Activated CD4-positive, alpha-beta T cell treated with anti-CD3 and anti-CD28 coated beads for 36 hours (primary cell): ENCODE data around the gene PPP6R1. TPM values are rescaled to one million over a fixed set of nuclear protein-coding genes. Genes with fewer than 3 reads are reported as not detected.
A peak's percentile ranks its signal among the peaks of the same experiment; 100 is the strongest.

Experiments
- ATAC-seq: fragments of 200-7000 bp; cut with Tn5 transposase; one replicate; pipeline ENCODE4 v1.10.0; 2021; ENCODE audit warnings: mild to moderate bottlenecking, moderate library complexity
- CTCF ChIA-PET: fragments of 350-600 bp; sonication (Branson Sonifier 250); formaldehyde crosslinking; loops from one replicate; lab custom pipeline; 2021; ENCODE audit warnings: antibody characterized with exemption; lab: Charles Lee
- POLR2A ChIA-PET: fragments of 350-600 bp; sonication (Branson Sonifier 250); formaldehyde crosslinking; loops from one replicate; lab custom pipeline; 2021; ENCODE audit warnings: antibody characterized with exemption, inconsistent platforms; lab: Charles Lee
- DNase-seq: peaks from one replicate; pipeline ENCODE4 v3.0.0-alpha.2; 2020
- H3K27ac Mint-ChIP-seq: one replicate; pipeline ENCODE4 v1.8.0; 2021; ENCODE audit warnings: mixed read lengths
- H3K27me3 Mint-ChIP-seq: one replicate; pipeline ENCODE4 v1.8.0; 2021; ENCODE audit warnings: mixed read lengths
- H3K36me3 Mint-ChIP-seq: one replicate; pipeline ENCODE4 v1.8.0; 2021; ENCODE audit warnings: low read depth, mixed read lengths
- H3K4me1 Mint-ChIP-seq: one replicate; pipeline ENCODE4 v1.8.0; 2021; ENCODE audit warnings: mixed read lengths
- H3K4me3 Mint-ChIP-seq: one replicate; pipeline ENCODE4 v1.8.0; 2021; ENCODE audit warnings: mild to moderate bottlenecking, moderate library complexity, mixed read lengths
- H3K9me3 Mint-ChIP-seq: one replicate; pipeline ENCODE4 v1.8.0; 2021; ENCODE audit warnings: low read depth, mixed read lengths
- intact Hi-C, 2 experiments: fragments of 100-400 bp; cut with DNase I in 1 of 2; cut with micrococcal nuclease in 1 of 2; formaldehyde crosslinking; loops; one replicate each; pipeline versions ENCODE4 v1.14.2 to v1.15.1; 2022 to 2024; cut with DNase I, micrococcal nuclease
- total RNA-seq, 2 experiments: library from RNA; stranded (reverse); gene quantifications; one replicate each; pipeline ENCODE4 v1.2.3, GENCODE V29; 2021

The PPP6R1 gene
- total RNA-seq, 2 experiments from 2014 or later = 177 to 201 TPM

DNA sequence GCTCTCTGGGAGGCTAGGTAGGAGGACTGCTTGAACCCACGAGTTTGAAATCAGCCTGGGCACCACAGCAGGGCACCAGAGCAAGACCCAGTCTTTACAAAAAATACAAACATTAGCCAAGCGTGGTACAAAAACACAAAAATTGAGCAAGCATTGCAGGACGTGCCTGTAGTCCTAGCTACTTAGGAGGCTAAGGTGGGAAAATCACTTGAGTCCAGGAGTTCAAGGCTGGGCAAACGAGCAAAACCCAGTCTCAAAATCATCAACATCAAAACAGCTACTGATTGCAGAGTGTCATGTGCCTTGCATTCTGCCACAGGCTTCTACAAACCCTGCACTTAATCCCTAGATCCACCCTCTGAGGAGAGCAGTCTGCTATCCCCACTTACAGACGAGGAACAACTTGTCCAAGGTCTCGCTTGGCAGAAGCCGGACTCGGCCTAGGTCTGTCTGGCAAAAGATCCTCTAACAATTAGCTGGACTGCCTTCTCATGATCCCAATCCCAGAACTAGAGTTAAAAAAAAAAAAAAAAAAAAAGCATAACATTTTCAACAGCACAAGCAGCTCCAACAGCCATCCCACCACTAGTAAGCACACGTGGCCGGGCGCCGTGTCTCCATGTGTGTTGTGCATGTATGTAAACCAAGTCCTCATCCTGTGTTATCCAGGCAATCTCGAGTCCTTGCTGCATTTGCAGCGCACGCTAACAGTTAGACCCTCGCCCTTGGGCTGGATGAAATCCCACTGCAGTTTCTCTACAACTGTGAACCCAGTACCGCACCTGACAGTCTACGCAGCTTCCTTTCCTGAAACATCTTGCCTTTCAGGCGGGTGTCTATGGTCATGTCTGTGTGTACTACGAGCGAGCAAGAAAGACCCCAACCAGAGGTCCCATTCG, 2.0 kb downstream of the PPP6R1 start:
- H3K4me1 Mint-ChIP-seq = peaks cover 41% of the 10 kb centered on the region
- H3K4me3 Mint-ChIP-seq = peak overlapping the region; percentile 95
- DNase-seq (peak; percentile 53), ATAC-seq (no peak)
- peak overlapping the region; percentile 98 for H3K27ac Mint-ChIP-seq
- peaks cover 48% of the 10 kb centered on the region for H3K36me3 Mint-ChIP-seq
- intact Hi-C loops = loop anchor here (5.0 to 10.0 kb wide), 4 partner anchors 385 to 1058 kb away; partner anchors contain the start of genes ZNF580 (in 2 of the 2), ZNF581 (in 2 of the 2), RPS9 (in 1 of the 2) and ZNF787 (in 1 of the 2)
- ChIA-PET CTCF (interaction anchor here (1.5 to 2.2 kb wide), 2 partner anchors 23 to 36 kb away, joined by 4 to 6 read pairs; partner anchors contain the start of gene HSPBP1), POLR2A (interaction anchor here (0.6 to 1.5 kb wide), 4 partner anchors 23 to 241 kb away, joined by 3 to 6 read pairs (median 3); partner anchors contain the start of gene KMT5C)
- no peaks in the 10 kb centered on the region for H3K27me3 Mint-ChIP-seq
- no peaks in the 10 kb centered on the region for H3K9me3 Mint-ChIP-seq

DNA sequence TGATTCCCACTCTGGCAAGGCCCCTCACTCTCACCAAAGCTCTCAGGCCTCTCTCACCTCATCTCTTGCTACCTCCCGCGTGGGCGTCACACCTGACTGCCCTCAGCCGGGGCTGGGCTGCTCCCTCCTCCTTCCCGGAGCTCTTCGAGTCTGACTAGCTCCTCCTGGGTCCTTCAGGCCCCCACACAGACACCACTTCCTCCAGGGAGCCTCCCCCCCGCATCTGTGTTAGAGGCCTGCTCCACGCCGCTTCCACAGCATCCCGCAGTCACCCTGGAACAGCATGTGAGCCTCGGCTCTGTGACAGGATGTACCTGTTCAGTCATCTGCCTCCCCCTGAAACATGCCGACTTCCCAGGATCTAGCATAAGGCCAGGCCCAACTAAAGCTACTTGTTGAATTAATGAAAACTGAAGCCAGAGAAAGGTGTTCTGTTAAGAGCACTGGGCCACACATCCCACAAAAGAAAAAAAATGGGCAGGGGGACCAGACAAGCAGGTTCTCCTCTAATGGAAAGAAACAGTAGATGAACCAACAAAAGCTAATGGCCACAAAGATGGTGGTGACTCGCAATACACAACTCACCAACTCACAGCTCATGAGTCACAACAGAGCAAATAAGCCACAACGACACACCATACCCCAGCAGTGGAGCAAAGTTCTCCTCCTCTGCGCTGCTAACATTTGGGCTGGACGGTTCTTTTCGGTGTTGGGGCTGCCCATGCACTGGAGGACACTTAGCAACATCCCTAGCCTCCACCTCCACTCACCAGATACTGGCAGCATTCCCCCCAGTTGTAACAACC, 3.0 kb downstream of the PPP6R1 start:
- ATAC-seq = peak; percentile 24
- Mint-ChIP-seq H3K4me1 (peaks cover 51% of the 10 kb centered on the region), H3K36me3 (peaks cover 57% of the 10 kb centered on the region), H3K4me3 (peak overlapping the region; percentile 95), H3K9me3 (no peaks in the 10 kb centered on the region), H3K27me3 (no peaks in the 10 kb centered on the region), H3K27ac (peak overlapping the region; percentile 98)
- POLR2A ChIA-PET = interaction anchor here (0.6 to 2.2 kb wide), 8 partner anchors 25 to 318 kb away, joined by 3 to 12 read pairs (median 3); partner anchors contain the start of genes HSPBP1 and TMEM238
- intact Hi-C loops = loop anchor here (2.0 to 10.0 kb wide), 5 partner anchors 129 to 1059 kb away; partner anchors contain the start of genes ZNF580 (in 2 of the 2), ZNF581 (in 2 of the 2), RPL28 (in 1 of the 2) and RPS9 (in 1 of the 2)
- DNase-seq = peak; percentile 85
- CTCF ChIA-PET = interaction anchor here (0.8 to 2.2 kb wide), 3 partner anchors 24 to 114 kb away, joined by 3 to 6 read pairs (median 4); partner anchors contain the start of gene HSPBP1

DNA sequence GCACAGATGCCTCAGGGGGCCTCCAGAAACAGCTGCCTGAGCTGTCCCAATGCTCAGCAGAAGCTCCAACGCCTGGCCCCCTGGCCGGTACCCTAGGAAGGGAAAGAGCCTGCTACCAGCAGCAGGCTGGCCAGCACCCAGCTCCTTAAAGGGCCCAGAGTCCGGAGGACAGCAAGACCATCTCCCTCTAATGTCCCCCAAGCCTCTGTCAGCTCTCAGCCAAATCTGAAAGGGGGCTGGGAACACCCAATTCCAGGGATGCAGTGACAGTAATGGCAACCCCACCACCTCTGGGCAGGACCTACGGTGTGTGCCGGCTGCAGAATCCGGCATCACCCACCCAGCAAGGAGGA, 4.2 kb downstream of the PPP6R1 start:
- no peaks in the 10 kb centered on the region for H3K9me3 Mint-ChIP-seq
- peaks cover 60% of the 10 kb centered on the region for H3K36me3 Mint-ChIP-seq
- intact Hi-C loops = loop anchor here (1.0 to 10.0 kb wide), 3 partner anchors 85 to 1060 kb away; partner anchors contain the start of genes KMT5C (in 1 of the 2), RPL28 (in 1 of the 2), TMEM238 (in 1 of the 2) and ZSCAN5A (in 1 of the 2)

DNA sequence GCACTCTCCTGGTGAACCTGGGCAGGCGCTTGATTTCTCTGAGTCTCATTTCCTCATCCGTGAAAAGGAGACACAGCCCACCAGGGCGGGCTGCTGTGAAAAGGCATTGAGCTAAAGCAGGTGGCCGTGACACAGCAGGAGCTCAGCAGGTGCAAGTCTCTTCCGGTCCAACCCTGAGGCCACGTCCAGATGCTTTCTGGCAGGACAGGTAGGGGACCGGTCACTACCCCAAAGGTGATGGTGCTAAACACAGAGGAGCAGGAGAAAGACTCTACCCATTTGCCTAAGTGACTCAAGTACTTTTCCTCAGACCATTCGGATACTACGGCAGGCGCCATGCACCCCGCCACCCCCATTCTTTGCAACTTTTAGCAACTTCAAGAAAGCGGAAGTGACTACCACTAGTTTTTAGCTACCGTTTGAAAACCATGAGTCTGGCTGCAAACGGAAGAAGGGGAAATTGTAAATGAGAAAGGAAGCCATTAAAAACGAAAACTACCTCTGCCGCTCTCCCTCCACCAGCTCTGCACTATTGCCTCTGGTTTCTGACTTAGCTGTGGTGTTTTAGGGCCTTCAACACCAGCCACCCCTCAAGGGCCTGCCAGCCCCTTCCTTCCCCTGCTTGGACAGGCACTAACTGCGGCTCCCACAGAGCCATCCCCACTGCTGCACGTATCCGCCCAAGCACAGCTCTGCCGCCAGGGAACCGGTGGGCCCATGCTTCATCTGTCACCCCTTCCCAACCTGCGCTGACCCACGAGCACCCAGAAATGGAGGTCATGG, 4.8 kb downstream of the PPP6R1 start:
- Mint-ChIP-seq H3K4me3 (peak overlapping the region; percentile 95), H3K36me3 (peaks cover 62% of the 10 kb centered on the region), H3K27me3 (no peaks in the 10 kb centered on the region), H3K9me3 (no peaks in the 10 kb centered on the region), H3K4me1 (peaks cover 50% of the 10 kb centered on the region), H3K27ac (peak overlapping the region; percentile 98)
- CTCF ChIA-PET = interaction anchor here (0.7 to 2.2 kb wide), 8 partner anchors 26 to 400 kb away, joined by 3 to 7 read pairs (median 4); partner anchors contain the start of genes HSPBP1 and KMT5C
- peak; percentile 19 for ATAC-seq
- POLR2A ChIA-PET = interaction anchor here (0.5 to 2.2 kb wide), 5 partner anchors 8 to 805 kb away, joined by 3 to 12 read pairs (median 5); partner anchors contain the start of genes HSPBP1, KMT5C and LENG8
- DNase-seq = peak; percentile 77
- intact Hi-C loops = loop anchor here (1.0 to 10.0 kb wide), 4 partner anchors 38 to 1061 kb away; partner anchors contain the start of genes KMT5C (in 1 of the 2), RPL28 (in 1 of the 2), TMEM238 (in 1 of the 2) and ZSCAN5A (in 1 of the 2)

More for the DNA sequence above, 4.2 kb downstream of the PPP6R1 start:
- Mint-ChIP-seq H3K4me3 (peak overlapping the region; percentile 95), H3K27me3 (no peaks in the 10 kb centered on the region), H3K4me1 (peaks cover 52% of the 10 kb centered on the region), H3K27ac (peak overlapping the region; percentile 98)
- DNase-seq (no peak), ATAC-seq (no peak)
- POLR2A ChIA-PET = interaction anchor here (0.5 to 2.2 kb wide), 4 partner anchors 26 to 152 kb away, joined by 3 to 12 read pairs (median 4); partner anchors contain the start of genes HSPBP1, KMT5C and TMEM238
- CTCF ChIA-PET = interaction anchor here (0.7 to 2.2 kb wide), 7 partner anchors 25 to 400 kb away, joined by 3 to 7 read pairs (median 4); partner anchors contain the start of gene HSPBP1

DNA sequence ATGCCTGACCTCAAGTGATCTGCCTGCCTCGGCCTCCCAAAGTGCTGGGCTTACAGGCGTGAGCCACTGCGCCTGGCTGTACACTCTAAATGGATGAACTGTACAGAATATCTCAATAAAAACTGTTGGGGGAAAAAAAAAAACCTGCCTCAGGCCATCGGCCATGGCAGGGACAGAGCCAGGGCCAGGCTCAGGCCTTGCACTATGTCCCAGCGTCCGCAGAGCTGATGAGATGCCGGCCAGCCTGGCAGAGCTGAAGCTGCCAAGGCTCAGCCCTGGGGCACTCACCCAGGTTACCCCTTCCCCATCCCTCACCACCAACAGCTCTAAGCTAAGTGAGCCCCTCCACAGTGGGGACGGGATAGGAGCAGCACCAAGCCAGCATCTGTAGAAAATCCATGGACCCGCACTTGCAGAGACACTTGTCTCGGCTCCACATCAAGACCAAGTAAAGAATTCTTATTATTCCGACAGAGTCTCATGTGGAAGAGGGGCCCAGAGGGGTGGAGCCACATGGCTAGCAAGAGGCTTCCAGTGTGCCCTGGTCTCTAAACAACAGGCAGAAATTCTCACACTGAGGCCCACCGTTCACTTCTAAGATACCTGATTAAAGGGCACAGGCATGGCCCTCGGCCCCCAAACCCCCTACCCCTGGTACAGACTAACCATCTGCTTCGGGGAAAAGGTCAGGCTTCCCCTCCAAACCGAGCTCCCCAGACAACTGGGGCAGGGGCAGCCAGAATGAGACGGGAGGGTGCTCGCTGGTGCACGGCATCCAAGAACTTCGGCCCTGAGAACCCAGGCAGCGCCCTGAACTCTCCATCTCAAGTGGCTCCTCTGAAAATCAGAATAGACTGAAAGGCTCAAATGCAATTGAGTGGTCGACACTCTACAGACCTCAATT, 5.8 kb downstream of the PPP6R1 start:
- intact Hi-C loops = loop anchor here (1.0 to 10.0 kb wide), 2 partner anchors 37 to 1062 kb away; partner anchors contain the start of gene ZSCAN5A (in 1 of the 2)
- Mint-ChIP-seq H3K27ac (peak overlapping the region; percentile 98), H3K4me3 (peak overlapping the region; percentile 95), H3K4me1 (peaks cover 60% of the 10 kb centered on the region), H3K27me3 (no peaks in the 10 kb centered on the region), H3K9me3 (no peaks in the 10 kb centered on the region), H3K36me3 (peaks cover 64% of the 10 kb centered on the region)
- DNase-seq (no peak), ATAC-seq (no peak)
- ChIA-PET POLR2A (interaction anchor here (1.1 to 2.2 kb wide), 2 partner anchors 7 to 27 kb away, joined by 5 to 12 read pairs; partner anchors contain the start of gene HSPBP1), CTCF (interaction anchor here (0.8 to 1.0 kb wide), 2 partner anchors 27 to 86 kb away, joined by 3 to 4 read pairs; partner anchors contain the start of genes HSPBP1 and KMT5C)

GRCh38 chr19:55251341-55252081, 7.3 kb downstream of the PPP6R1 start:
- DNase-seq = peak; percentile 70
- CTCF ChIA-PET = interaction anchor here (0.6 to 1.0 kb wide), 3 partner anchors 10 to 528 kb away, joined by 3 to 4 read pairs (median 3); partner anchors contain the start of gene HSPBP1
- peaks cover 55% of the 10 kb centered on the region for H3K4me1 Mint-ChIP-seq
- intact Hi-C loops = loop anchor here in 1 of 2 experiments (10.0 kb wide), 1 partner anchor 1063 kb away; the partner anchor contains the start of gene ZSCAN5A
- peak overlapping the region; percentile 98 for H3K27ac Mint-ChIP-seq
- H3K27me3 Mint-ChIP-seq = no peaks in the 10 kb centered on the region
- H3K9me3 Mint-ChIP-seq = no peaks in the 10 kb centered on the region
- ATAC-seq = peak; percentile 24
- POLR2A ChIA-PET = interaction anchor here (1.2 kb wide), 1 partner anchor 9 kb away, joined by 3 read pairs; no protein-coding TSS in a partner anchor
- peaks cover 51% of the 10 kb centered on the region for H3K36me3 Mint-ChIP-seq
- peak overlapping the region; percentile 95 for H3K4me3 Mint-ChIP-seq

DNA sequence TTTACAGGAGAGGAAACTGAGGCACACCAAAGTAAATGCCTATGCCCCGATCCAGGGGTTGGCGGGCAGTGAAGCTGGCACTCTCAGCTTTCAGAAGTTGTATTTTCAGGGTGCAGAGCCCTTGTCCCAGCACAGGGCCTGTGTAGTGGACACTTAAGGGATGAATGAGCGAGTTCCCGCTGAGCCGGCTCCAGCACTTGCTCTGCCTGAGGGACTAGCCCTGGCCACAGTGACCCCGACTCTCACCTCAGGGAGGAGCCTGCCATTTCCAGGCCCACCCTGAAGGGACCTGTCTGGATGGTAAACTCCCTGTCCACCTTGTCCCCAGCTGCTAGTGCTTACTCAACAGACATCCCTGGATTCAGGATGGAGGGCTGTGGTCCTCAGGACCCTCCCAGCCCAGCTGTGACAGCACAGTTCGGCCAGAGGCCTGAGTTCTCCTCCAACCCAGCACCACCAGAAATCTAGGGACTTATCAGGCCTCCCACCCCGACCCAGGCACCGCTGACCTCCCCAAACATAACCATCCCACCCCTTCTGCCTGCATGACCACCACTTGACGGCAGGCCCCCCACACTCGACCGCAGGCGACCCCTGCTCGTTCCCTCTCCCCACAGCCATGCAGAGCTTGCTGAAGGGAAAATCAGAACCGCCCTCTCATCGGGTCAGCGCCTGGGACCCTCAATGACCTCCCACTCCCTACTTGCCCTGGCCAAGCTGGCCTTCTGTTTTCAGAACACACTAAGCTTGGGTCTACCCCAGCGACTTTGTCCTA, 8.4 kb downstream of the PPP6R1 start:
- Mint-ChIP-seq H3K4me3 (no peak overlapping the region), H3K36me3 (peaks cover 47% of the 10 kb centered on the region), H3K4me1 (peaks cover 46% of the 10 kb centered on the region), H3K27me3 (no peaks in the 10 kb centered on the region), H3K27ac (peak overlapping the region; percentile 98), H3K9me3 (no peaks in the 10 kb centered on the region)
- ChIA-PET CTCF (interaction anchor here (0.6 to 1.0 kb wide), 3 partner anchors 11 to 527 kb away, joined by 3 to 4 read pairs (median 3); no protein-coding TSS in a partner anchor), POLR2A (interaction anchor here (1.2 kb wide), 1 partner anchor 10 kb away, joined by 3 read pairs; no protein-coding TSS in a partner anchor)
- DNase-seq = no peak
- ATAC-seq = no peak
- intact Hi-C loops = loop anchor here in 1 of 2 experiments (10.0 kb wide), 1 partner anchor 1064 kb away; the partner anchor contains the start of gene ZSCAN5A
